ENCODE measurements around the gene SPATA31E1.

SPATA31E1 gene

DNA sequence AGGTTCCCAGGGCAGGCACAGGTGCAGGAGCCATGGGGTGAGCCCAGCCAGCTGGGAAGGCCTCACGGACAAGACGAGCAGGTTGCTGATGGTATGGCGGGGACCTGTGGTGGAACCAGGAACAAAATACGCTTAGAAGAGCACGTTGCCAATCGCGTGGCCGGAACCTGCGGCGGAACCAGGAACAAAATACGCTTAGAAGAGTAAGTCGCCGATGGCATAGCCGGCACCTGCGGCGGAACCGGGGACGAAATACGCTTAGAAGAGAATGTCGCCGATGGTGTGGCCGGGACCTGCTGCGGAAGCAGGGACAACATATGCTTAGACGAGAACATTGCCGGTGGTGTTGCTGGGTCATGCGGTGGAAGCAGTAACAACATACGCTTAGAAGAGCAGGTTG is 23.5 kb upstream of the SPATA31E1 start:
- peaks cover 44% of the 10 kb centered on the region for H3K9me3 Mint-ChIP-seq
- H3K4me3 Mint-ChIP-seq: no peak overlapping the region
- peaks cover 8% of the 10 kb centered on the region for H3K4me1 Mint-ChIP-seq
- no peaks in the 10 kb centered on the region for H3K27me3 Mint-ChIP-seq (ENCODE audit: low read depth)
- H3K36me3 Mint-ChIP-seq (ENCODE audit: low read depth): peaks cover 13% of the 10 kb centered on the region
- no peak overlapping the region for H3K27ac Mint-ChIP-seq
- TF ChIP-seq, protein P1, sequence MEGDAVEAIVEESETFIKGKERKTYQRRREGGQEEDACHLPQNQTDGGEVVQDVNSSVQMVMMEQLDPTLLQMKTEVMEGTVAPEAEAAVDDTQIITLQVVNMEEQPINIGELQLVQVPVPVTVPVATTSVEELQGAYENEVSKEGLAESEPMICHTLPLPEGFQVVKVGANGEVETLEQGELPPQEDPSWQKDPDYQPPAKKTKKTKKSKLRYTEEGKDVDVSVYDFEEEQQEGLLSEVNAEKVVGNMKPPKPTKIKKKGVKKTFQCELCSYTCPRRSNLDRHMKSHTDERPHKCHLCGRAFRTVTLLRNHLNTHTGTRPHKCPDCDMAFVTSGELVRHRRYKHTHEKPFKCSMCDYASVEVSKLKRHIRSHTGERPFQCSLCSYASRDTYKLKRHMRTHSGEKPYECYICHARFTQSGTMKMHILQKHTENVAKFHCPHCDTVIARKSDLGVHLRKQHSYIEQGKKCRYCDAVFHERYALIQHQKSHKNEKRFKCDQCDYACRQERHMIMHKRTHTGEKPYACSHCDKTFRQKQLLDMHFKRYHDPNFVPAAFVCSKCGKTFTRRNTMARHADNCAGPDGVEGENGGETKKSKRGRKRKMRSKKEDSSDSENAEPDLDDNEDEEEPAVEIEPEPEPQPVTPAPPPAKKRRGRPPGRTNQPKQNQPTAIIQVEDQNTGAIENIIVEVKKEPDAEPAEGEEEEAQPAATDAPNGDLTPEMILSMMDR (IDR thresholded peaks at IDR 0.05; ENCODE audit: unreplicated experiment in 3 of 3): no peak

DNA sequence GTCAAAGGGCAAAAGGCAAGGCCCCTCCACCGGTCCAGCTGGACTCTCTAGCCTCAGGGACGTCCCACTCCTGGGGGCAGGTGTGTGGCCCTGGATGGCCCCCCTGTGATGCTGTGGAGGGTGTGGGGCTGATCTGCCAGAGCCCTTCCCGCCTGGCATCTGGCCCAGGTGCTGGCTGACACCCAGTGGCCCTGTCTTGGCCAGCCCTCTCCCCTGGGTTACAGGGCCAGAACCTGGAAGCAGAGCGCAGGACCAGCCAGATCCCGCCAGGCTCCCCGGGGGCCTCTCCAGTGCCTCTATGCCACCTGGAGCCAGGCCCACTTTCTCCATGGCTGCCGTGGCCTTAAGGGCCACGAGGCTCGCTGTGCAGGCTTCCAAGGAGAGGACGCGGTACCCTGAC is 22.9 kb upstream of the SPATA31E1 start:
- Mint-ChIP-seq H3K27me3 (ENCODE audit: low read depth) (no peaks in the 10 kb centered on the region), H3K9me3 (peaks cover 44% of the 10 kb centered on the region), H3K36me3 (ENCODE audit: low read depth) (peaks cover 13% of the 10 kb centered on the region), H3K4me3 (no peak overlapping the region), H3K27ac (no peak overlapping the region), H3K4me1 (peaks cover 2% of the 10 kb centered on the region)
- TF ChIP-seq, protein P1 (IDR thresholded peaks at IDR 0.05; ENCODE audit: unreplicated experiment in 3 of 3): no peak

DNA sequence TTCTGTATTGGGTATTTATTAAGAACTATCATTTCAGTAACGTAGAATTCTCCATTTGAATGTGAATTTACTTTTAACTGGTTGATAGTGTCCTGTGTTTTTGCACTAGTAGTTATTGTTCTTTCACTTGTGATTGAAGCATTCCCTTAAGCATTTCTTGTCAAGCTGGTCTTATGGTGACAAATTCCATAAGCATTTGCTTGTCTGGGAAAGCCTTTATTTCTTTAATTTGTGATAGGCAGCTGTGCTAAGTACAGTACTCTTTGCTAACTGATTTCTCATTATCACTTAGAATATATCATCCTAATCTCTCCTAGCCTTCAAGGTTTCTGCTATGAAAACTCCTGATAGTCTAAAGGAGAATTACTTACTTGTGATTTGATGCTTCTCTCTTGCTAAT is 21.3 kb upstream of the SPATA31E1 start:
- H3K4me1 Mint-ChIP-seq: no peaks in the 10 kb centered on the region
- peaks cover 6% of the 10 kb centered on the region for H3K36me3 Mint-ChIP-seq (ENCODE audit: low read depth)
- TF ChIP-seq, protein P1 (IDR thresholded peaks at IDR 0.05; ENCODE audit: unreplicated experiment in 3 of 3): no peak
- H3K9me3 Mint-ChIP-seq: peaks cover 36% of the 10 kb centered on the region
- no peaks in the 10 kb centered on the region for H3K27me3 Mint-ChIP-seq (ENCODE audit: low read depth)
- no peak overlapping the region for H3K27ac Mint-ChIP-seq
- H3K4me3 Mint-ChIP-seq: no peak overlapping the region

DNA sequence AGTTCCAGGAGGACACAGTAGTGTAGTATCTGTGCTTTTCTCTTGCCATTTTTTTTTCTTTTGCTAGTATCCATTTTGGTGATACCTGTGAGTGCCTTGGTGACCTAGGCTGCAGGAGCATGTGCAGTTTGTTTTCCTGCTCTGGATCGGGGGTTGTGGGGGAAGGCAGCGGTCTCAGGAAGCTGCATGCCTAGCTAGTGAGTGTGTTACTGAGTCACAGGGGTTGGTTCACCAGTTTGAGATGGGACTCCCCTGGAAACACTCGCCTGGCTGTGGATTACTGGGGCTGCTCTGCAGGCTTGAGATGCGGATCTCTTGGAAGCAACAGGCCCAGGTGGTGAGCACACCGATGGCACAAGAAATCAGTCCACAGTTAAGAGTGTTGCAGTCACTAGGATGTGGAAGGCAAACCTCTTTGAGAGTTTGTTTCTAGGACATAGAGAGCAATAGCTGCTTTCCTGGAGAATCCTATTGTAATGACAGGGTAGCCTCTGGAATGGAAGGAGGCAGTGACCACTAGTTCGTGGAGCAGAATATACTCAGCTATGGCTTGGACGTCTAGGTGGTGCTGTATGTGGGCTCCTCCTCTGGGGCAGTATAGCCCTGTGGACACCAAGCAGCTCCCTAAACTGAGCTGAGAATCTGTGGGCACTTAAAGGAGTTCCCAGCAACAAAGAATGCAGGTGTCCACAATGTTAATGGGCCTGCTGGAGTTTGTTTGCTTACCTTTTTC is 20.0 kb upstream of the SPATA31E1 start:
- TF ChIP-seq, protein P1 (IDR thresholded peaks at IDR 0.05; ENCODE audit: unreplicated experiment in 3 of 3): no peak
- H3K4me1 Mint-ChIP-seq: no peaks in the 10 kb centered on the region
- H3K27me3 Mint-ChIP-seq (ENCODE audit: low read depth): no peaks in the 10 kb centered on the region
- no peak overlapping the region for H3K4me3 Mint-ChIP-seq
- H3K27ac Mint-ChIP-seq: no peak overlapping the region
- peaks cover 6% of the 10 kb centered on the region for H3K36me3 Mint-ChIP-seq (ENCODE audit: low read depth)
- H3K9me3 Mint-ChIP-seq: peaks cover 36% of the 10 kb centered on the region

DNA sequence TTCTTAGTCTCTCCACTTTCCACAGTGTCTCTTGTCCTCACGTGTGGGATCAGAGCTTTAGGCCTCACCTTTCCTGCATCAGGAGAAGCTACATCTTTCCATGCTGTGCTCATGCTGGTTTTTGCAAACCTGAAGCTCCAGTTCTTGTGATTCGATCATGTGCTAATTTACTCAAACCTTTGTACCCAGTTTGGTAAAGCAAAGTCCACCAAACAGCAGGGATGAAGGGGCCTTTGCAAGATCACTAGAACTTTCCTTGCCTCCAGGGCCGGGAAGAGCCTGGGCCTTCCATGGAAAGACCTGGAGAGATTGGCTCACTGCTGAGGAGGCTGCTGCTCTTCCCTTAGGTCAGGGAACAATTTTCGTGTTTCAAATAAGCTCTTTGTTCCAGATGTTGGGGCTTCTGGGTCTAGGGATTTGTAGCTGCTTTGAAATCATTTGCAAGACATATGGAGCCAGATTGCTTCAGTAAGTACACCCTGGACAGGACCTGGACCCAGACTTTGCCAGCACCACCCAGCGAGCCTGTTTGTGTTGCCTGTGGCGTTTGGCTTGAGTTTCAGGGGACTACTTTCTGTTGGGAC is 18.7 kb upstream of the SPATA31E1 start:
- TF ChIP-seq, protein P1 (IDR thresholded peaks at IDR 0.05; ENCODE audit: unreplicated experiment in 3 of 3): no peak
- Mint-ChIP-seq H3K36me3 (ENCODE audit: low read depth) (peaks cover 6% of the 10 kb centered on the region), H3K4me1 (no peaks in the 10 kb centered on the region), H3K27ac (no peak overlapping the region), H3K4me3 (no peak overlapping the region), H3K9me3 (peaks cover 32% of the 10 kb centered on the region), H3K27me3 (ENCODE audit: low read depth) (peaks cover 6% of the 10 kb centered on the region)

DNA sequence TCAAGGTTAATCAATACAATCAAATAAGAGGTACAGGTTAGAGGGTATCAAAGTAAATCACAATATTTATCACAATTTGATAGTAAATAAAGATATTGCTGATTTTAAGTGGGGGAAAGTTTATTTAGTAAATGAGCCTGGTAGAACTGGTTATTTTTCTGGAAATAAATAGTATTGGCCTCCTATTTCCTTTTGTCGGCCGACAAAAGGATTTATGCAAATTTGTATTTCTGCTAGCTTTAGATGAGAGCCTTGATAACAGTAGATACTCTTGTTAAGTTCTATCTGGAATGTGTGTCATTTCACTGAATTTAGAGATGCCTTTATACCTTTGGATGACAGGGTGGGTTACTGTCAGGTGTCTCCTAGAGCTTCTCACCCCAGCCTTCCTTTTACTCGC is 17.8 kb upstream of the SPATA31E1 start:
- TF ChIP-seq, protein P1 (IDR thresholded peaks at IDR 0.05; ENCODE audit: unreplicated experiment in 3 of 3): no peak
- H3K9me3 Mint-ChIP-seq: peaks cover 26% of the 10 kb centered on the region
- H3K27ac Mint-ChIP-seq: no peak overlapping the region
- H3K36me3 Mint-ChIP-seq (ENCODE audit: low read depth): peaks cover 3% of the 10 kb centered on the region
- H3K27me3 Mint-ChIP-seq (ENCODE audit: low read depth): peaks cover 6% of the 10 kb centered on the region
- H3K4me1 Mint-ChIP-seq: no peaks in the 10 kb centered on the region
- no peak overlapping the region for H3K4me3 Mint-ChIP-seq

All from nephron (organoid).